DND-41 (cell line): ENCODE measurements around the gene RAET1E.
"Not testable (repeated sequence)": the region's sequence is repeated elsewhere in the genome, so short reads cannot be mapped to it uniquely, and the experiment has no call there.

Experiments used
- ATAC-seq: fragments of 200-7000 bp; cut with Tn5 transposase; 3 replicates; pipeline ENCODE4 v1.9.1; 2021; ENCODE audit warnings: low read depth; ENCODE audit not compliant: insufficient read depth
- DNase-seq: peaks from one replicate; pipeline ENCODE4 v3.0.0-alpha.2; 2020
- H2AFZ ChIP-seq: 2 replicates; pipeline ENCODE4 v1.6.0; 2012; ENCODE audit warnings: low read depth, low read length
- H3K27ac ChIP-seq: 2 replicates; pipeline ENCODE4 v1.5.1; 2012; ENCODE audit warnings: low read length, inconsistent platforms
- H3K27me3 ChIP-seq: fragments of 200-600 bp; sonication (generic); 2 replicates; pipeline ENCODE4 v1.6.0; 2012; ENCODE audit warnings: low read length, mild to moderate bottlenecking, inconsistent platforms; ENCODE audit not compliant: insufficient read depth, poor library complexity
- H3K36me3 ChIP-seq: 2 replicates; pipeline ENCODE4 v1.5.1; 2012; ENCODE audit warnings: low read length, inconsistent platforms; ENCODE audit not compliant: insufficient read depth
- H3K4me1 ChIP-seq: 2 replicates; pipeline ENCODE4 v1.5.1; 2012; ENCODE audit warnings: mild to moderate bottlenecking, low read length; ENCODE audit not compliant: insufficient read depth
- H3K4me2 ChIP-seq: 2 replicates; pipeline ENCODE4 v1.6.0; 2012; ENCODE audit warnings: mild to moderate bottlenecking, moderate library complexity, low read length, inconsistent platforms; ENCODE audit not compliant: insufficient read depth
- H3K4me3 ChIP-seq, 2 experiments: fragments of 200-600 bp in 1 of 2; shearing (Covaris generic) in 1 of 2; 2 replicates each; pipeline ENCODE4 v1.5.1; 2012 to 2016; ENCODE audit warnings: inconsistent platforms in 2 of 2, low read length in 2 of 2, mild to moderate bottlenecking in 2 of 2, low read depth in 1 of 2, moderate library complexity in 1 of 2
- H3K79me2 ChIP-seq: 2 replicates; pipeline ENCODE4 v1.6.0; 2012; ENCODE audit warnings: low read length, inconsistent platforms; ENCODE audit not compliant: insufficient read depth
- H3K9ac ChIP-seq: 2 replicates; pipeline ENCODE4 v1.6.0; 2012; ENCODE audit warnings: low read depth, mild to moderate bottlenecking, inconsistent platforms, low read length, moderate library complexity
- H3K9me3 ChIP-seq: 2 replicates; pipeline ENCODE4 v1.5.1; 2012; ENCODE audit warnings: low read length, moderate library complexity, mild to moderate bottlenecking, inconsistent platforms; ENCODE audit not compliant: insufficient read depth, severe bottlenecking
- H4K20me1 ChIP-seq: 2 replicates; pipeline ENCODE4 v1.6.0; 2012; ENCODE audit warnings: low read length; ENCODE audit not compliant: insufficient read depth
- CTCF ChIP-seq: IDR thresholded peaks from 2 replicates; pipeline ENCODE4 v1.5.1; 2012; ENCODE audit warnings: borderline replicate concordance, low read length, moderate library complexity, mild to moderate bottlenecking; ENCODE audit not compliant: poor library complexity, severe bottlenecking; ENCODE audit errors: extremely low read depth
- EZH2 ChIP-seq: IDR thresholded peaks from 3 replicates; pipeline ENCODE4 v1.6.1; 2012; ENCODE audit warnings: borderline replicate concordance, low read depth, mild to moderate bottlenecking, moderate library complexity, low read length, inconsistent platforms; ENCODE audit not compliant: severe bottlenecking

Gene RAET1E

DNA sequence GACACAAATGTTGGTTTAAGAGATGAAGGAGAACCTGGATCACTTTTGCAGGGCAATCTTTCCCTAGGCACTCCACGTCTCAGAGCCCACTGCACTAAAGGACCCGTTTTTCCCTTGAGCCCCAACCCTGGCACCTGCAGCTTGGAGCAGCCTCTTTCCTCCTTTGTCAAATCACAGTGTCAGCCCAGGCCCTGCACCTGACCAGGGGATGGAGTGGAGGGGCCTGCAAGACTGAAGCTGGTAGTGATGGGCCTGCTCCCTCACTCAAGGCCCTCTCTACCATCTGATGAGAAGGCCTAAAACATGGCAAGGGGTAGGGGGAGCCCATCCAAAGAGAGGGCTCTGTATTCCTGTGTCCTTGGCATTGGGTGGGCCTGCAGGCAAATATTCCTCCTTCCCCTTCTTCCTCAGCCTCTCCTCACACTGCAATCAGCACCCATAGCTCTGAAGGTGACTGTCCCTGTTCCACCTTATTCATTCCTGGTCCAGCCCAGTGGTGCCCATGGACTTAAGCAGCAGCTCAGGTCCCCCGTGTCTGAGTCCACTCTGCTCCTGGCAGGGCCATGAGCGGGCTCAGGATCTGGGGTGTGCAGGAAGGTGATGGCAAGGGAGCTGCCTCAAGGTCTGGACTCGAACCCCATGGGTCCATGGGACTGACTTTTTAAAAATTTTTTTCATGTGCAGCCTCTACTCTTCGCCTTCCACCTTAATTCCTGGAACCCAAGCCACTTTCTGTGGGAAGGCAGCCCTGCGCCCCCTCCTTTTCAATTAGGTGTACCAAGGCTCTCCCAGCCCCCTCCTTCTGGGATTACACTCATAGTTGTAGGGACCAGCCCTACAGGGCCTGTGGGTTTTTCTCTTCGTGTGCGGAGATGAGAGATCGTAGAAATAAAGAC is 18.3 kb upstream of the RAET1E start:
- peaks cover 30% of the 10 kb centered on the region for H3K27me3 ChIP-seq
- no peak overlapping the region for H3K27ac ChIP-seq
- no peak overlapping the region for H2AFZ ChIP-seq
- no peaks in the 10 kb centered on the region; the same call in 1 of the 2 replicates for H4K20me1 ChIP-seq
- no peak overlapping the region for H3K9ac ChIP-seq
- H3K36me3 ChIP-seq: no peaks in the 10 kb centered on the region
- ATAC-seq (no peak), DNase-seq (no peak)
- H3K4me3 ChIP-seq: no peak overlapping the region
- no peaks in the 10 kb centered on the region for H3K9me3 ChIP-seq
- H3K4me1 ChIP-seq: no peaks in the 10 kb centered on the region
- H3K79me2 ChIP-seq: no peaks in the 10 kb centered on the region
- no peak overlapping the region for H3K4me2 ChIP-seq
- TF ChIP-seq EZH2: no peak
- TF ChIP-seq CTCF: no peak

GRCh38 chr6:149913540-149914240 is 15.8 kb upstream of the RAET1E start:
- H3K4me2 ChIP-seq: no peak overlapping the region
- H3K27me3 ChIP-seq: peaks cover 18% of the 10 kb centered on the region
- no peaks in the 10 kb centered on the region for H3K4me1 ChIP-seq
- no peaks in the 10 kb centered on the region for H3K79me2 ChIP-seq
- ATAC-seq (no peak), DNase-seq (no peak)
- H3K27ac ChIP-seq: no peak overlapping the region
- H3K9me3 ChIP-seq: peaks cover 6% of the 10 kb centered on the region
- no peak for TF ChIP-seq EZH2
- TF ChIP-seq CTCF: no peak
- no peak overlapping the region for H3K4me3 ChIP-seq
- no peaks in the 10 kb centered on the region for H3K36me3 ChIP-seq
- no peak overlapping the region for H3K9ac ChIP-seq
- no peak overlapping the region for H2AFZ ChIP-seq
- no peaks in the 10 kb centered on the region; the same call in 1 of the 2 replicates for H4K20me1 ChIP-seq

GRCh38 chr6:149913085-149913484 is 15.2 kb upstream of the RAET1E start:
- Histone ChIP-seq H3K27me3 (peaks cover 18% of the 10 kb centered on the region), H3K4me3 (no peak overlapping the region), H3K27ac (no peak overlapping the region), H3K36me3 (no peaks in the 10 kb centered on the region), H3K4me2 (no peak overlapping the region), H3K9me3 (peaks cover 12% of the 10 kb centered on the region), H3K79me2 (no peaks in the 10 kb centered on the region), H3K4me1 (no peaks in the 10 kb centered on the region), H3K9ac (no peak overlapping the region), H4K20me1 (no peaks in the 10 kb centered on the region; the same call in 1 of the 2 replicates), H2AFZ (no peak overlapping the region)
- no peak for TF ChIP-seq EZH2
- no peak for TF ChIP-seq CTCF
- ATAC-seq (no peak), DNase-seq (no peak)

- not testable (repeated sequence) for H3K4me1 ChIP-seq, H2AFZ ChIP-seq, ATAC-seq, H3K4me2 ChIP-seq, H3K36me3 ChIP-seq, DNase-seq, H3K27ac ChIP-seq, H4K20me1 ChIP-seq, H3K4me3 ChIP-seq, H3K9ac ChIP-seq, H3K79me2 ChIP-seq
- H3K9me3 ChIP-seq: peaks cover 14% of the 10 kb centered on the region
- peaks cover 18% of the 10 kb centered on the region for H3K27me3 ChIP-seq
Observed at GRCh38 chr6:149912680-149913079, 14.8 kb upstream of the RAET1E start.
